Suprapubic skin (tissue), 4 donors: ENCODE measurements around the gene DCAF10.

Experiments used
- CTCF ChIP-seq, 2 donors: fragments of 200-600 bp in 1 of 2; fragments of 450-650 bp in 1 of 2; sonication (generic) in 1 of 2; IDR thresholded peaks; one replicate each; pipeline ENCODE4 v1.5.1; 2016 to 2019; ENCODE audit warnings: antibody characterized with exemption in 2 of 2, mild to moderate bottlenecking in 1 of 2, moderate library complexity in 1 of 2
- EP300 ChIP-seq: sonication (generic); formaldehyde crosslinking; IDR thresholded peaks from one replicate; pipeline ENCODE4 v1.6.1; 2017; ENCODE audit warnings: antibody characterized with exemption
- POLR2A ChIP-seq, 2 donors: fragments of 450-650 bp; IDR thresholded peaks; one replicate each; pipeline ENCODE4 v1.6.1; 2017; ENCODE audit warnings: antibody characterized with exemption in 2 of 2, mild to moderate bottlenecking in 2 of 2, moderate library complexity in 2 of 2
- POLR2AphosphoS5 ChIP-seq, 3 donors: sonication (generic); formaldehyde crosslinking; IDR thresholded peaks; one replicate each; pipeline ENCODE4 v1.6.1; 2017; ENCODE audit warnings: antibody characterized with exemption in 3 of 3

GRCh38 chr9:37820142-37820541, 19.5 kb downstream of the DCAF10 start:
- TF ChIP-seq POLR2A (IDR thresholded peaks at IDR 0.05) (no peak), CTCF (IDR thresholded peaks at IDR 0.05) (no peak), POLR2AphosphoS5 (IDR thresholded peaks at IDR 0.05) (no peak), EP300 (no peak)
